Keratinocyte (primary cell): ENCODE measurements around the gene PPIL4. TPM values are rescaled to one million over a fixed set of nuclear protein-coding genes. Genes with fewer than 3 reads are reported as not detected.

Source experiments
- DNase-seq: peaks from one replicate; pipeline ENCODE4 v3.0.0-alpha.2; 2011; ENCODE audit warnings: low read depth, missing footprints, low spot score
- FAIRE-seq: peaks from 2 replicates; lab custom pipeline; 2011; peaks lifted over from hg19 to GRCh38; lab: Jason Lieb, UNC
- H2AFZ ChIP-seq: 2 replicates; pipeline ENCODE4 v1.6.0; 2012; ENCODE audit warnings: low read length, control low read depth, inconsistent platforms; ENCODE audit not compliant: control insufficient read depth
- H3K27ac ChIP-seq: 2 replicates; pipeline ENCODE4 v1.5.1; 2011; ENCODE audit warnings: low read length; ENCODE audit not compliant: control insufficient read depth, insufficient read depth
- H3K27me3 ChIP-seq: 3 replicates; pipeline ENCODE4 v1.6.0; 2011; ENCODE audit warnings: low read length; ENCODE audit not compliant: control insufficient read depth, insufficient read depth; ENCODE audit errors: extremely low read depth
- H3K36me3 ChIP-seq, 2 experiments: 2 replicates in 1 of 2; 3 replicates in 1 of 2; pipeline ENCODE4 v1.5.1; 2011; ENCODE audit warnings: low read length in 2 of 2, mild to moderate bottlenecking in 1 of 2; ENCODE audit not compliant: control insufficient read depth in 2 of 2, insufficient read depth in 2 of 2; ENCODE audit errors: extremely low read depth in 1 of 2
- H3K4me1 ChIP-seq: 3 replicates; pipeline ENCODE4 v1.5.1; 2011; ENCODE audit warnings: low read length; ENCODE audit not compliant: control insufficient read depth, insufficient read depth; ENCODE audit errors: extremely low read depth
- H3K4me2 ChIP-seq: 3 replicates; pipeline ENCODE4 v1.6.0; 2011; ENCODE audit warnings: low read depth, low read length; ENCODE audit not compliant: control insufficient read depth, insufficient read depth; ENCODE audit errors: extremely low read depth
- H3K4me3 ChIP-seq, 3 experiments: fragments of 200-600 bp in 1 of 3; sonication (generic) in 1 of 3; 2 replicates in 2 of 3; 3 replicates in 1 of 3; pipeline ENCODE4 v1.5.1; 2011 to 2016; ENCODE audit warnings: low read length in 3 of 3, mild to moderate bottlenecking in 3 of 3, control low read depth in 2 of 3, inconsistent platforms in 1 of 3, low read depth in 1 of 3, mixed read lengths in 1 of 3, mixed run types in 1 of 3, moderate library complexity in 1 of 3; ENCODE audit not compliant: control insufficient read depth in 2 of 3, insufficient read depth in 2 of 3; ENCODE audit errors: extremely low read depth in 1 of 3
- H3K79me2 ChIP-seq: 2 replicates; pipeline ENCODE4 v1.6.0; 2012; ENCODE audit warnings: low read length; ENCODE audit not compliant: control insufficient read depth, insufficient read depth
- H3K9ac ChIP-seq: 3 replicates; pipeline ENCODE4 v1.6.0; 2011; ENCODE audit warnings: low read length; ENCODE audit not compliant: control insufficient read depth, insufficient read depth; ENCODE audit errors: extremely low read depth
- H3K9me1 ChIP-seq: 3 replicates; pipeline ENCODE4 v1.6.0; 2011; ENCODE audit warnings: low read length; ENCODE audit not compliant: control insufficient read depth, insufficient read depth; ENCODE audit errors: extremely low read depth
- H3K9me3 ChIP-seq: 2 replicates; pipeline ENCODE4 v1.5.1; 2012; ENCODE audit warnings: low read depth, low read length; ENCODE audit not compliant: control insufficient read depth
- H4K20me1 ChIP-seq: 3 replicates; pipeline ENCODE4 v1.6.0; 2011; ENCODE audit warnings: low read length; ENCODE audit not compliant: control insufficient read depth, insufficient read depth; ENCODE audit errors: extremely low read depth
- CTCF ChIP-seq, 3 experiments: IDR thresholded peaks in 1 of 3; conservative IDR thresholded peaks in 1 of 3; optimal IDR thresholded peaks in 1 of 3; 2 replicates in 2 of 3; 3 replicates in 1 of 3; pipeline versions ENCODE3 to v1.5.1; 2011; ENCODE audit warnings: low read length in 3 of 3, mild to moderate bottlenecking in 3 of 3, moderate library complexity in 2 of 3, control low read depth in 1 of 3, inconsistent platforms in 1 of 3; ENCODE audit not compliant: insufficient read depth in 2 of 3; ENCODE audit errors: extremely low read depth in 1 of 3
- EZH2 ChIP-seq: IDR thresholded peaks from one replicate; pipeline ENCODE4 v1.6.1; 2012; ENCODE audit warnings: inconsistent platforms, mild to moderate bottlenecking, low read length, moderate library complexity
- dilution Hi-C: fragments of 300-500 bp; cut with MboI; formaldehyde crosslinking; loops from one replicate; pipeline ENCODE4 v1.7.0; 2020; ENCODE audit warnings: low sequenced_read_pairs; ENCODE audit not compliant: extremely low pct_ligation_motif_present
- polyA plus RNA-seq, 5 experiments: library from polyadenylated mRNA; depleted of rRNA in 3 of 5; stranded (reverse) in 3 of 5; stranded (forward) in 1 of 5; unstranded in 1 of 5; fragments of >200 nt; gene quantifications; 1 replicate in 1 of 5; 2 replicates in 3 of 5; 3 replicates in 1 of 5; pipeline versions ENCODE4 v1.2.1 to v1.2.3, GENCODE V29; 2011 to 2012; ENCODE audit warnings: missing spikeins in 2 of 5, low read depth in 1 of 5, low replicate concordance in 1 of 5

PPIL4 gene
- polyA plus RNA-seq, 1 donor (not counting 4 experiments of a cell fraction or from before 2014, with no cell fraction given), result 14.0 TPM

- Histone ChIP-seq H3K27me3 (no peaks in the 10 kb centered on the region), H4K20me1 (no peaks in the 10 kb centered on the region), H3K9ac (no peak overlapping the region), H3K9me3 (no peaks in the 10 kb centered on the region), H3K36me3 (no peaks in the 10 kb centered on the region), H3K4me2 (no peak overlapping the region), H3K9me1 (no peaks in the 10 kb centered on the region), H2AFZ (no peak overlapping the region), H3K4me1 (peaks cover 26% of the 10 kb centered on the region), H3K27ac (no peak overlapping the region), H3K79me2 (peaks cover 45% of the 10 kb centered on the region), H3K4me3 (no peak overlapping the region)
- dilution Hi-C loops, result no loop called here
- FAIRE-seq, result no peak
- TF ChIP-seq CTCF (optimal IDR thresholded peaks at IDR 0.05 in 1 of 3, IDR thresholded peaks at IDR 0.05 in 1 of 3, conservative IDR thresholded peaks at IDR 0.05 in 1 of 3; ENCODE audit: extremely low read depth in 1 of 3, insufficient read depth in 2 of 3, low read length in 3 of 3) (no peak), EZH2 (no peak)
- no peak for DNase-seq
These were observed 22.2 kb upstream of the PPIL4 start for GRCh38 chr6:149567945-149568585.

GRCh38 chr6:149567194-149567586 is 21.3 kb upstream of the PPIL4 start:
- Histone ChIP-seq H3K79me2 (peaks cover 41% of the 10 kb centered on the region), H3K36me3 (no peaks in the 10 kb centered on the region), H3K9me1 (no peaks in the 10 kb centered on the region), H3K4me2 (peak overlapping the region; percentile 97), H3K4me3 (peak overlapping the region; percentile 65 to 93 (median 85)), H4K20me1 (no peaks in the 10 kb centered on the region), H3K27ac (peak overlapping the region; percentile 82), H3K9ac (peak overlapping the region; percentile 92), H2AFZ (peak overlapping the region; percentile 12), H3K27me3 (no peaks in the 10 kb centered on the region), H3K4me1 (peaks cover 26% of the 10 kb centered on the region), H3K9me3 (no peaks in the 10 kb centered on the region)
- DNase-seq, result no peak
- FAIRE-seq, result no peak
- dilution Hi-C loops, result no loop called here
- TF ChIP-seq CTCF (optimal IDR thresholded peaks at IDR 0.05 in 1 of 3, IDR thresholded peaks at IDR 0.05 in 1 of 3, conservative IDR thresholded peaks at IDR 0.05 in 1 of 3; ENCODE audit: extremely low read depth in 1 of 3, insufficient read depth in 2 of 3, low read length in 3 of 3) (no peak), EZH2 (no peak)
